ENCODE measurements around the gene IGFBP4. TPM values are rescaled to one million over a fixed set of nuclear protein-coding genes. Genes with fewer than 3 reads are reported as not detected.
A peak's percentile ranks its signal among the peaks of the same experiment; 100 is the strongest.
"Not testable (repeated sequence)": the region's sequence is repeated elsewhere in the genome, so short reads cannot be mapped to it uniquely, and the experiment has no call there.

The IGFBP4 gene
- polyA plus RNA-seq (2013), result 0.15 TPM

DNA sequence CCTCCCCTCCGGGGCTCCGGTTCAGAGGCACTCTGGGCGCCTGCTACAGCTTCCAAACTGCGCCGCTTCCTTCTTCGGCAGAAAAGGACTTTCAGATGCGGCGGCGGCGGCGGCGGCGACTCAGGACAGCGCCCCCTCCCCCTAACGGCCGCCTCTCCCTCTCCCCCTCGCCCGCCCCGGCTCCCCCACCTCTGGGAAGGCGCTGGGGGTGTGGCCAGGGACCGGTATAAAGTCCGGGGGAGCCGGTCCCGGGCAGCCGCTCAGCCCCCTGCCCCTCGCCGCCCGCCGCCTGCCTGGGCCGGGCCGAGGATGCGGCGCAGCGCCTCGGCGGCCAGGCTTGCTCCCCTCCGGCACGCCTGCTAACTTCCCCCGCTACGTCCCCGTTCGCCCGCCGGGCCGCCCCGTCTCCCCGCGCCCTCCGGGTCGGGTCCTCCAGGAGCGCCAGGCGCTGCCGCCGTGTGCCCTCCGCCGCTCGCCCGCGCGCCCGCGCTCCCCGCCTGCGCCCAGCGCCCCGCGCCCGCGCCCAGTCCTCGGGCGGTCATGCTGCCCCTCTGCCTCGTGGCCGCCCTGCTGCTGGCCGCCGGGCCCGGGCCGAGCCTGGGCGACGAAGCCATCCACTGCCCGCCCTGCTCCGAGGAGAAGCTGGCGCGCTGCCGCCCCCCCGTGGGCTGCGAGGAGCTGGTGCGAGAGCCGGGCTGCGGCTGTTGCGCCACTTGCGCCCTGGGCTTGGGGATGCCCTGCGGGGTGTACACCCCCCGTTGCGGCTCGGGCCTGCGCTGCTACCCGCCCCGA, at the start of gene IGFBP4:
IGFBP4 (plus strand) TSS at position 255 of the 792 bp plus-strand sequence; CDS start at position 541, 286 bp downstream.
- ChIA-PET CTCF (interaction anchor here (0.8 to 9.3 kb wide), 11 partner anchors 13 to 117 kb away, joined by 3 to 61 read pairs (median 5); partner anchors contain the start of gene TOP2A), POLR2A (interaction anchor here (1.0 kb wide), 1 partner anchor 9 kb away, joined by 4 read pairs; no protein-coding TSS in a partner anchor)
- DNase-seq, result peak; percentile 53 to 72 (median 68)
- Histone ChIP-seq H3K36me3 (ENCODE audit: control insufficient read depth in 4 of 4, insufficient read depth in 4 of 4, low read length in 3 of 4) (no peaks in the 10 kb centered on the region), H3K27me3 (replicated peaks in 2 of 5; ENCODE audit: control insufficient read depth in 4 of 5, insufficient read depth in 5 of 5, low read length in 4 of 5) (peaks cover 0 to 23% (median 0%) of the 10 kb centered on the region in 5 experiments), H3K27ac (ENCODE audit: insufficient read depth in 1 of 2, low read depth in 1 of 2, low read length in 2 of 2, poor library complexity in 1 of 2, severe bottlenecking in 2 of 2) (no peak within 1 kb of the TSS), H3K4me1 (ENCODE audit: control extremely low read depth in 1 of 4, control insufficient read depth in 4 of 4, insufficient read depth in 4 of 4, low read length in 3 of 4) (peaks cover 2 to 51% (median 44%) of the 10 kb centered on the region in 4 experiments), H3K4me3 (ENCODE audit: control insufficient read depth in 1 of 7, extremely low read depth in 1 of 7, insufficient read depth in 4 of 7, low read depth in 2 of 7, low read length in 6 of 7) (peak within 1 kb of the TSS; percentile 6 to 68 (median 58)), H3K9me3 (ENCODE audit: control extremely low read depth in 1 of 5, control insufficient read depth in 4 of 5, insufficient read depth in 2 of 5, low read depth in 1 of 5, low read length in 4 of 5) (no peaks in the 10 kb centered on the region)
- under 1% methylated on average over 78 of the region's 98 CpGs for WGBS (ENCODE audit: insufficient coverage)

DNA sequence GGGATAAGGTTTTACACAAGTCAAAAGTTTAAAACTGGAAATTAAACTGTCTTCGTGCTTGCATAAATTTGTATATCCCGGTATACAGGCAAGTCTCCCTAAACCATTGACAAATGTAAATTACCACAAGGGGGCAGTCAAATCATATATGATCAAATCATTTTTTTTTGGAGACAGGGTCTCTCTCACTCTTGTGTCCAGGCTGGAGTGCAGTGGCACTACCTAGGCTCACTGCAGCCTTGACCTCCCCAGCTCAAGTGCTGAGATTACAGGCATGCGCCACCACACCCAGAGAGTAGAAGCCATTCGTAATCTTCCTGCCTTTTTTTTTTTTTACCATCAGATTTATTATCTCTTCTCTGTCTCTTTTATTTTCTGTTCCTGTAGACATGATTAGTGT, 44.1 kb upstream of the IGFBP4 start:
- Histone ChIP-seq H3K27ac (ENCODE audit: insufficient read depth in 1 of 2, low read depth in 1 of 2, low read length in 2 of 2, poor library complexity in 1 of 2, severe bottlenecking in 2 of 2) (no peak overlapping the region), H3K4me1 (ENCODE audit: control extremely low read depth in 1 of 4, control insufficient read depth in 4 of 4, insufficient read depth in 4 of 4, low read length in 3 of 4) (no peaks in the 10 kb centered on the region), H3K36me3 (ENCODE audit: control insufficient read depth in 4 of 4, insufficient read depth in 4 of 4, low read length in 3 of 4) (peaks cover 9 to 92% (median 24%) of the 10 kb centered on the region in 4 experiments), H3K9me3 (ENCODE audit: control extremely low read depth in 1 of 5, control insufficient read depth in 4 of 5, insufficient read depth in 2 of 5, low read depth in 1 of 5, low read length in 4 of 5) (no peaks in the 10 kb centered on the region), H3K27me3 (replicated peaks in 2 of 5; ENCODE audit: control insufficient read depth in 4 of 5, insufficient read depth in 5 of 5, low read length in 4 of 5) (no peaks in the 10 kb centered on the region), H3K4me3 (ENCODE audit: control insufficient read depth in 1 of 7, extremely low read depth in 1 of 7, insufficient read depth in 4 of 7, low read depth in 2 of 7, low read length in 6 of 7) (no peak overlapping the region)
- DNase-seq, result peak; percentile 65 to 77 (median 75)
- ChIA-PET CTCF (interaction anchor here (0.6 to 5.8 kb wide), 7 partner anchors 9 to 179 kb away, joined by 3 to 51 read pairs (median 3); partner anchors contain the start of gene TOP2A), POLR2A (no interaction called here)
- WGBS (ENCODE audit: insufficient coverage), result no CpG with 5 or more reads among the region's 4 CpGs

DNA sequence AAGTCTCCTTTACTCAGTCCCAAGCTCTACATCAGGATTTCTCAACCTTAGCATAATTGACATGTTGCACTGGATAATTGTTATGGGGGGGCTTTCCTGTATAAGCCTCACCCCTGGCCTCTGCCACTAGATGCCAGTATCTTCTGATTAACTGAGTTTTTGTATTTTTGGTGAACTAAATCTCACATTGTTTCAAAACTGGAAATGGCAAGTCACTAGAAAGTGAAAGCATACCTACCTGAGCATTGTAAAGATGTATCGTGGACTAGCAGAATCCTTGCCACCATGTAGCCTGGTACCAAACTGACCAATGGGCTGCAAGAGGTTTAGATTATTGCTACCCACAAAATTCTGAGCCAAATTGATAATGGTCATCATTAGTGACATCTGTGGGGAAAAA, 40.6 kb upstream of the IGFBP4 start:
- H3K27me3 ChIP-seq (replicated peaks in 2 of 5; ENCODE audit: control insufficient read depth in 4 of 5, insufficient read depth in 5 of 5, low read length in 4 of 5), result no peaks in the 10 kb centered on the region
- DNase-seq, result no peak
- peaks cover 12 to 88% (median 22%) of the 10 kb centered on the region in 4 experiments for H3K36me3 ChIP-seq (ENCODE audit: control insufficient read depth in 4 of 4, insufficient read depth in 4 of 4, low read length in 3 of 4)
- no peak overlapping the region for H3K27ac ChIP-seq (ENCODE audit: insufficient read depth in 1 of 2, low read depth in 1 of 2, low read length in 2 of 2, poor library complexity in 1 of 2, severe bottlenecking in 2 of 2)
- no peaks in the 10 kb centered on the region for H3K4me1 ChIP-seq (ENCODE audit: control extremely low read depth in 1 of 4, control insufficient read depth in 4 of 4, insufficient read depth in 4 of 4, low read length in 3 of 4)
- H3K9me3 ChIP-seq (ENCODE audit: control extremely low read depth in 1 of 5, control insufficient read depth in 4 of 5, insufficient read depth in 2 of 5, low read depth in 1 of 5, low read length in 4 of 5), result no peaks in the 10 kb centered on the region
- ChIA-PET POLR2A (interaction anchor here (0.5 kb wide), 1 partner anchor 24 kb away, joined by 3 read pairs; no protein-coding TSS in a partner anchor), CTCF (interaction anchor here (0.9 to 5.8 kb wide), 5 partner anchors 12 to 130 kb away, joined by 3 to 51 read pairs (median 5); partner anchors contain the start of gene TOP2A)
- WGBS (ENCODE audit: insufficient coverage), result 91% methylated on average over 1 of the region's 1 CpG
- no peak overlapping the region for H3K4me3 ChIP-seq (ENCODE audit: control insufficient read depth in 1 of 7, extremely low read depth in 1 of 7, insufficient read depth in 4 of 7, low read depth in 2 of 7, low read length in 6 of 7)

DNA sequence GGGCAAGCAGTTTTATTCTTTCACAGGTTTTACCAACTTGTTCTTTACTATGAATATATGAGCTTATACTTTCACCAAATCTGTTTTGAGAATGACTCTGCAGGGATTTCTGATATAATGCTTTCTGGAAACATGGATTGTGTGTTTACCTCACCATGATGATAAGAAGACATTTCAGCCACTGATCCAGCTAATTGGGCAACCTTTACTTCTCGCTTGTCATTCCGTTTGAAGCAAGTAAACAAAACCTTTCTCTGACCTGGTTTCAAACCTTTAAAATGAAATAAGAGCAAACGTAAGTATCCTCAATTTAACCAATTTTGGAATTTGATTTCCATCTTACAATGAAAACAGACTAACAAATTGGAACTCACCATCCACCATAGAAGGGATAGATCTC, 39.2 kb upstream of the IGFBP4 start:
- WGBS (ENCODE audit: insufficient coverage), result 88% methylated on average over 3 of the region's 3 CpGs
- no peaks in the 10 kb centered on the region for H3K9me3 ChIP-seq (ENCODE audit: control extremely low read depth in 1 of 5, control insufficient read depth in 4 of 5, insufficient read depth in 2 of 5, low read depth in 1 of 5, low read length in 4 of 5)
- H3K36me3 ChIP-seq (ENCODE audit: control insufficient read depth in 4 of 4, insufficient read depth in 4 of 4, low read length in 3 of 4), result peaks cover 12 to 88% (median 25%) of the 10 kb centered on the region in 4 experiments
- H3K4me3 ChIP-seq (ENCODE audit: control insufficient read depth in 1 of 7, extremely low read depth in 1 of 7, insufficient read depth in 4 of 7, low read depth in 2 of 7, low read length in 6 of 7), result no peak overlapping the region
- no peak overlapping the region for H3K27ac ChIP-seq (ENCODE audit: insufficient read depth in 1 of 2, low read depth in 1 of 2, low read length in 2 of 2, poor library complexity in 1 of 2, severe bottlenecking in 2 of 2)
- H3K27me3 ChIP-seq (replicated peaks in 2 of 5; ENCODE audit: control insufficient read depth in 4 of 5, insufficient read depth in 5 of 5, low read length in 4 of 5), result no peaks in the 10 kb centered on the region
- no peaks in the 10 kb centered on the region for H3K4me1 ChIP-seq (ENCODE audit: control extremely low read depth in 1 of 4, control insufficient read depth in 4 of 4, insufficient read depth in 4 of 4, low read length in 3 of 4)
- CTCF ChIA-PET, result no interaction called here
- POLR2A ChIA-PET, result no interaction called here
- DNase-seq, result no peak

DNA sequence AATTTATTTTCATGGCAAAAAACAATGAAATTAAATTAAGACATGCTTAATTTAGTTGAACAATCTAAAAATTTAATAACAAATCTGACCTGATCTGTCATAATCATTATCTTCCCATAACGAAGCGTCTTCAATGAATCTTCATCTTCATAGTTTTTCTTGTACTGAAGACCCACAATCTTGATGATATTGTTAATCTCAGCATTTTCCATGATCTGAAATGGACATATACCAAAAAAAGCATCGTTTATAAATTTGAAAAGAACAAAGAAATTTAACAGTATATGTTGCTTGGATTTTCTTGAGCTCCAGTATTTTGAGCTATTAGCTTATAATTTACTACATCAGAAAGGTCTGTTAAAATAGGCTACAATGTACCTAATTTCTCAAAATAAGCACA, 35.8 kb upstream of the IGFBP4 start:
- peaks cover 7 to 83% (median 28%) of the 10 kb centered on the region in 4 experiments for H3K36me3 ChIP-seq (ENCODE audit: control insufficient read depth in 4 of 4, insufficient read depth in 4 of 4, low read length in 3 of 4)
- no peaks in the 10 kb centered on the region for H3K4me1 ChIP-seq (ENCODE audit: control extremely low read depth in 1 of 4, control insufficient read depth in 4 of 4, insufficient read depth in 4 of 4, low read length in 3 of 4)
- no peaks in the 10 kb centered on the region for H3K27me3 ChIP-seq (replicated peaks in 2 of 5; ENCODE audit: control insufficient read depth in 4 of 5, insufficient read depth in 5 of 5, low read length in 4 of 5)
- no peak overlapping the region for H3K27ac ChIP-seq (ENCODE audit: insufficient read depth in 1 of 2, low read depth in 1 of 2, low read length in 2 of 2, poor library complexity in 1 of 2, severe bottlenecking in 2 of 2)
- no CpG with 5 or more reads among the region's 3 CpGs for WGBS (ENCODE audit: insufficient coverage)
- DNase-seq, result no peak
- ChIA-PET CTCF (interaction anchor here (0.7 to 2.8 kb wide), 4 partner anchors 9 to 73 kb away, joined by 3 to 9 read pairs (median 4); no protein-coding TSS in a partner anchor), POLR2A (no interaction called here)
- H3K9me3 ChIP-seq (ENCODE audit: control extremely low read depth in 1 of 5, control insufficient read depth in 4 of 5, insufficient read depth in 2 of 5, low read depth in 1 of 5, low read length in 4 of 5), result no peaks in the 10 kb centered on the region
- H3K4me3 ChIP-seq (ENCODE audit: control insufficient read depth in 1 of 7, extremely low read depth in 1 of 7, insufficient read depth in 4 of 7, low read depth in 2 of 7, low read length in 6 of 7), result no peak overlapping the region

DNA sequence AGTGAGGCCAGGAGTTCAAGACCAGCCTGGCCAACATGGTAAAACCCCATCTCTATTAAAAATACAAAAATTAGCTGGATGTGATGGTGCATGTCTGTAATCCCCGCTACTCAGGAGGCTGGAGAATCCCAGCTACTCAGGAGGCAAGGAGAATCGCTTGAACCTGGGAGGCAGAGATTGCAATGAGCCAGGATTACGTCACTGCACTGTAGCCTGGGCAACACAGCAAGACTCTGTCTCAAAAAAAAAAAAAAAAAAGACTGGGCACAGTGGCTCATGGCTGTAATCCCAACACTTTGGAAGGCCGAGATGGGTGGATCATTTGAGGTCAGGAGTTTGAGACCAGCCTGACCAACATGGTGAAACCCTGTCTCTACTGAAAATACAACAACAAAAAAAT, 33.7 kb upstream of the IGFBP4 start:
- ChIA-PET CTCF (interaction anchor here (0.6 to 2.8 kb wide), 8 partner anchors 17 to 103 kb away, joined by 3 to 9 read pairs (median 3); no protein-coding TSS in a partner anchor), POLR2A (interaction anchor here (0.7 kb wide), 1 partner anchor 1309 kb away, joined by 3 read pairs; no protein-coding TSS in a partner anchor)
- peaks cover 5 to 79% (median 22%) of the 10 kb centered on the region in 4 experiments for H3K36me3 ChIP-seq (ENCODE audit: control insufficient read depth in 4 of 4, insufficient read depth in 4 of 4, low read length in 3 of 4)
- WGBS (ENCODE audit: insufficient coverage), result 100% methylated on average over 2 of the region's 4 CpGs
- not testable (repeated sequence) for H3K4me3 ChIP-seq (ENCODE audit: control insufficient read depth in 1 of 7, extremely low read depth in 1 of 7, insufficient read depth in 4 of 7, low read depth in 2 of 7, low read length in 6 of 7); H3K9me3 ChIP-seq (ENCODE audit: control extremely low read depth in 1 of 5, control insufficient read depth in 4 of 5, insufficient read depth in 2 of 5, low read depth in 1 of 5, low read length in 4 of 5); H3K4me1 ChIP-seq (ENCODE audit: control extremely low read depth in 1 of 4, control insufficient read depth in 4 of 4, insufficient read depth in 4 of 4, low read length in 3 of 4); H3K27ac ChIP-seq (ENCODE audit: insufficient read depth in 1 of 2, low read depth in 1 of 2, low read length in 2 of 2, poor library complexity in 1 of 2, severe bottlenecking in 2 of 2); DNase-seq; H3K27me3 ChIP-seq (replicated peaks in 2 of 5; ENCODE audit: control insufficient read depth in 4 of 5, insufficient read depth in 5 of 5, low read length in 4 of 5)

DNA sequence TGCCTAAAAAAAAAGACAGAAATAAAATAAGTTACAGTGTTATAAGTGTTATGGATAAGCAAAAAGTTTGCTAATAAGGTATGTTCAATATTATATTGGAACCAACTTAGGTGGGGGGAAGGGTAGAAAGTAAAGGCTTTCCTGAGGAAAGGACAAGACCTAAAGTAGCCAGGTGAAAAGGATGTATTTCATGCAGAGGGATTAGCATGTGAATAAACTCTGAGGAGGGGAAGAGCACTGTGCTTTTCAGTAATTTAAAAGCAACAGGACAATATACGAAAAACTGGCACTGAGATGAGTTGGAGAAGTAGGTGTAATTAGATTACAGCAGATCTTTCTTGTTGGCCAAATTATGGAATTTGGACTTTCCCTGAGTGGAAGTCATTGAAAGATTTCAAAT, 33.2 kb upstream of the IGFBP4 start:
- H3K4me3 ChIP-seq (ENCODE audit: control insufficient read depth in 1 of 7, extremely low read depth in 1 of 7, insufficient read depth in 4 of 7, low read depth in 2 of 7, low read length in 6 of 7), result no peak overlapping the region
- H3K27ac ChIP-seq (ENCODE audit: insufficient read depth in 1 of 2, low read depth in 1 of 2, low read length in 2 of 2, poor library complexity in 1 of 2, severe bottlenecking in 2 of 2), result no peak overlapping the region
- no peaks in the 10 kb centered on the region for H3K9me3 ChIP-seq (ENCODE audit: control extremely low read depth in 1 of 5, control insufficient read depth in 4 of 5, insufficient read depth in 2 of 5, low read depth in 1 of 5, low read length in 4 of 5)
- peaks cover 5 to 74% (median 20%) of the 10 kb centered on the region in 4 experiments for H3K36me3 ChIP-seq (ENCODE audit: control insufficient read depth in 4 of 4, insufficient read depth in 4 of 4, low read length in 3 of 4)
- WGBS (ENCODE audit: insufficient coverage), result 100% methylated on average over 1 of the region's 1 CpG
- ChIA-PET CTCF (interaction anchor here (1.0 to 8.2 kb wide), 8 partner anchors 10 to 55 kb away, joined by 3 to 51 read pairs (median 4); no protein-coding TSS in a partner anchor), POLR2A (no interaction called here)
- no peak for DNase-seq
- no peaks in the 10 kb centered on the region for H3K27me3 ChIP-seq (replicated peaks in 2 of 5; ENCODE audit: control insufficient read depth in 4 of 5, insufficient read depth in 5 of 5, low read length in 4 of 5)
- H3K4me1 ChIP-seq (ENCODE audit: control extremely low read depth in 1 of 4, control insufficient read depth in 4 of 4, insufficient read depth in 4 of 4, low read length in 3 of 4), result no peaks in the 10 kb centered on the region
